Uterus (tissue), 4 donors: ENCODE results near the gene GMDS. TPM values are rescaled to one million over a fixed set of nuclear protein-coding genes. Genes with fewer than 3 reads are reported as not detected.

Experiments used
- DNase-seq, 2 donors: peaks; one replicate each; pipeline ENCODE4 v3.0.0-alpha.2; 2019 to 2020
- H3K27ac ChIP-seq, 2 donors: fragments of 200-600 bp; sonication (generic); 1 replicate in 1 of 2; 2 replicates in 1 of 2; pipeline ENCODE4 v1.5.1; 2016 to 2018
- H3K27me3 ChIP-seq, 2 donors: fragments of 200-600 bp; sonication (generic); one replicate each; pipeline ENCODE4 v1.5.1; 2018 to 2019; ENCODE audit warnings: control low read depth in 1 of 2
- H3K36me3 ChIP-seq, 2 donors: fragments of 200-600 bp; sonication (generic); one replicate each; pipeline ENCODE4 v1.5.1; 2019; ENCODE audit warnings: control low read depth in 1 of 2
- H3K4me1 ChIP-seq, 2 donors: fragments of 200-600 bp; sonication (generic); one replicate each; pipeline ENCODE4 v1.5.1; 2018 to 2019; ENCODE audit warnings: control low read depth in 1 of 2
- H3K4me3 ChIP-seq, 2 donors: fragments of 200-600 bp; sonication (generic); 1 replicate in 1 of 2; 2 replicates in 1 of 2; pipeline ENCODE4 v1.5.1; 2018 to 2019; ENCODE audit warnings: mild to moderate bottlenecking in 1 of 2
- H3K9me3 ChIP-seq, 2 donors: fragments of 200-600 bp; sonication (generic); one replicate each; pipeline ENCODE4 v1.5.1; 2019; ENCODE audit warnings: control low read depth in 1 of 2
- CTCF ChIP-seq, 4 experiments: fragments of 200-600 bp in 2 of 4; fragments of 450-650 bp in 2 of 4; sonication (generic) in 2 of 4; IDR thresholded peaks; one replicate each; pipeline ENCODE4 v1.5.1; 2016 to 2019; ENCODE audit warnings: antibody characterized with exemption in 4 of 4, mild to moderate bottlenecking in 2 of 4, moderate library complexity in 1 of 4
- POLR2A ChIP-seq, 2 donors: fragments of 450-650 bp; IDR thresholded peaks; one replicate each; pipeline ENCODE4 v1.6.1; 2016; ENCODE audit warnings: antibody characterized with exemption in 2 of 2, mild to moderate bottlenecking in 1 of 2, moderate library complexity in 1 of 2
- intact Hi-C: fragments of 100-400 bp; cut with DNase I; formaldehyde crosslinking; loops from one replicate; pipeline ENCODE4 v1.15.1; 2023; ENCODE audit warnings: low total_unique reads
- total RNA-seq, 4 donors: library from RNA; depleted of rRNA in 3 of 4; stranded (reverse); fragments of >200 nt in 3 of 4; gene quantifications; one replicate each; pipeline versions ENCODE4 v1.1.0 to v1.2.4, GENCODE V29; 2014 to 2023
- donor health status: DM: yes; HTN: yes; CAD: no.

Gene GMDS
- total RNA-seq, 4 donors from 2014 or later, result 5.3 to 17.4 (median 12.9) TPM

DNA sequence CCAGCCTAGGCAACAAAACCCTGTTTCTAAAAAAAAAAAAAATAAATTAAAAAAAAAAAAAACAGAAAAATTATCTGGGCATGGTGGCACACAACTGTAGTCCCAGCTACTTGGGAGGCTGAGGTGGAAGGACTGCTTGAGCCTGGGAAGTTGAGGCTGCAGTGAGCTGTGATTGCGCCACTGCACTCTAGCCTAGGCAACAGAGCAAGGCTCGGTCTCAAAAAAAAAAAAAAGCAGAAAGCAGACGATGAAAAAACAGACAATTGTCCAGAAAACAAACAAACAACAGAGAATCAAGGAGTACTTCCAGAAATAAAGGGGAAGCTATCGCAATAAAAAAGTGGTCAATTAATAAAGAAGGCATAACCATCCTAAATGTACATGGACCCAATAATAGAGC is 229.4 kb downstream of the GMDS start:
- H3K27me3 ChIP-seq, result no peaks in the 10 kb centered on the region
- H3K4me1 ChIP-seq, result peaks cover 0 to 7% of the 10 kb centered on the region in 2 donors
- peaks cover 0 to 12% of the 10 kb centered on the region in 2 donors for H3K9me3 ChIP-seq
- no peak overlapping the region for H3K4me3 ChIP-seq
- H3K27ac ChIP-seq, result no peak overlapping the region
- intact Hi-C loops, result no loop called here
- no peaks in the 10 kb centered on the region for H3K36me3 ChIP-seq
- no peak for DNase-seq
- no peak for TF ChIP-seq POLR2A (IDR thresholded peaks at IDR 0.05)
- no peak for TF ChIP-seq CTCF (IDR thresholded peaks at IDR 0.05)

DNA sequence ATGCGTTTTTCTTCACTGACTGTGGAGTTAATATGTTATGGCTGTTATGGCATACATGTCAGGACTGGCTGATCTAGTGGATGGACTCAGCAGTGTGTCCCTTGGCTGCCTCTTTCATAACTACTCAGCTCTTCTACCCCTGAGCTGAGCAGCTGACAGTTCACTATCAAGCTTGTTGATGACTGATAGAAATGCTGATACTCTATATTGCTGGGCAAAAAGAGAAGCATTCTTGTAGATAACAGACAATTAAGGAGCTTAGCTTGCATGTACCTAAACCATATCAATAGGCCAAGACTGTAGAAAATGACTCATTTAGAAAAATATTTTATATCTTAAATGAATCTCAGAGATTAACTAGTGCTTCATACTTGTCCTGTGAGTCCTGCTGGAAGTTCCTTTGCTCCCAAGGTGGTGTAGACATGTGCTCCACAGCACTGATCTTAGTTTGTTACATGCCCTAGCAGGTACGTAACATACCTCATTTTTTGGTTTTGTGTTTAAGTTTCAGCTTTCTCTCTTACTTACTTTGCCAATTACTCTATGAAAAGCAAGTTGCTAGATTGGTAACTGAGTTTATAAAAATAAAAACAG is 236.9 kb downstream of the GMDS start:
- Histone ChIP-seq H3K4me1 (no peaks in the 10 kb centered on the region), H3K4me3 (no peak overlapping the region), H3K27ac (no peak overlapping the region), H3K36me3 (no peaks in the 10 kb centered on the region), H3K27me3 (no peaks in the 10 kb centered on the region), H3K9me3 (no peaks in the 10 kb centered on the region)
- intact Hi-C loops, result no loop called here
- DNase-seq, result no peak
- no peak for TF ChIP-seq POLR2A (IDR thresholded peaks at IDR 0.05)
- no peak for TF ChIP-seq CTCF (IDR thresholded peaks at IDR 0.05)

DNA sequence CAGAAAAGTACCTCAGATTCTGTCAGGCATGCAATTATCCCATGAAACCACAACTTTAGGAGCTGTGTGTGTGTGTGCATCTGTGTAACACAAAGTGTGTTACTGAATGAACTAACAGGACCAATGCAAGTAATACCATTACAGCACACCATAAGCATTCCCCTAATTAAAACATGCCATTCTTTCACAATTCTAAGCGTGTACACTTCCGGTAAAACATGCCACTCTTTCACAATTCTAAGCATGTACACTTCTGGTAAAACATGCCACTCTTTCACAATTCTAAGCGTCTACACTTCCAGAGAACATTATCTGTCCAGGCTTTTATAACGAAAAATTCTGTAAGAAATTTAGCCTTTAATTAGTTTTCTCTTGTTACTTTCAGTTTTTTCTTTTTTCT is 238.2 kb downstream of the GMDS start:
- no peaks in the 10 kb centered on the region for H3K27me3 ChIP-seq
- intact Hi-C loops, result no loop called here
- no peak for DNase-seq
- no peak overlapping the region for H3K4me3 ChIP-seq
- H3K4me1 ChIP-seq, result no peaks in the 10 kb centered on the region
- H3K36me3 ChIP-seq, result no peaks in the 10 kb centered on the region
- no peak overlapping the region for H3K27ac ChIP-seq
- no peaks in the 10 kb centered on the region for H3K9me3 ChIP-seq
- TF ChIP-seq CTCF (IDR thresholded peaks at IDR 0.05) (no peak), POLR2A (IDR thresholded peaks at IDR 0.05) (no peak)

GRCh38 chr6:2004888-2005287 is 240.5 kb downstream of the GMDS start:
- no peak overlapping the region for H3K4me3 ChIP-seq
- no peak for DNase-seq
- no peaks in the 10 kb centered on the region for H3K9me3 ChIP-seq
- H3K27me3 ChIP-seq, result no peaks in the 10 kb centered on the region
- intact Hi-C loops, result no loop called here
- no peak overlapping the region for H3K27ac ChIP-seq
- no peak for TF ChIP-seq POLR2A (IDR thresholded peaks at IDR 0.05)
- no peak for TF ChIP-seq CTCF (IDR thresholded peaks at IDR 0.05)
- no peaks in the 10 kb centered on the region for H3K4me1 ChIP-seq
- H3K36me3 ChIP-seq, result no peaks in the 10 kb centered on the region

- Histone ChIP-seq H3K27me3 (no peaks in the 10 kb centered on the region), H3K4me1 (no peaks in the 10 kb centered on the region), H3K4me3 (no peak overlapping the region), H3K9me3 (no peaks in the 10 kb centered on the region), H3K36me3 (no peaks in the 10 kb centered on the region), H3K27ac (no peak overlapping the region)
- no peak for DNase-seq
- no peak for TF ChIP-seq POLR2A (IDR thresholded peaks at IDR 0.05)
- TF ChIP-seq CTCF (IDR thresholded peaks at IDR 0.05), result no peak
- intact Hi-C loops, result no loop called here
Measured at GRCh38 chr6:2000962-2001361, 244.4 kb downstream of the GMDS start.
